GM12875 (cell line): ENCODE results near the gene TBXAS1.

Experiments
- H3K4me3 ChIP-seq: one replicate; pipeline ENCODE4 v1.5.1; 2011; ENCODE audit warnings: low read depth, low read length, control low read depth
- TF ChIP-seq, protein P1 (sequence below): IDR thresholded peaks from 2 replicates; pipeline ENCODE4 v1.5.1; 2011; ENCODE audit warnings: low read depth, mild to moderate bottlenecking, control low read depth, inconsistent platforms, low read length, moderate library complexity, borderline replicate concordance; ENCODE audit not compliant: insufficient read depth

The TBXAS1 gene

DNA sequence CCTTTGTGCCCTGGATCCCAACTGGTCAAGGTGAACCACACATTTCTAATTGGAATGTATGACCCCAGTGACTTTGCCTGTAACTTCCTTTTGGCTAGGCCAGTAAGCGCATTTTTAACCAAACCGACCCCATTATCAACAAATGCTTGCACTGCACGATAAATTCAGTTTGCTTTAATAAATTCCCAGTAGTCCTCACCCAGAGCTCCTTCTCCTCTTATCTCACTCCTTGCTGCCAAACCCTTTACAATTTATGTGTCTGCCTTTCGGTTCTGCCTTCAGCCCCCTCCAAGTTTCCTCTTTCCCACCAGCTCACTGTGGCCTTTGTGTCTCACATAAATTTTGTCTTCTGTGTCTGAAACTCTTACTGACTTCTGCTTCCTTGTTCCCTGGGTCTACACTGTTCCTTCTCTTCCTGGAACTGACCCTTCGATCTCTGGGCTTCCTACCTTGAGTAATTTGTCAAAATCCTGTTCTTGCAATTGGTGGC, 59.0 kb downstream of the TBXAS1 start:
- TF ChIP-seq, protein P1, sequence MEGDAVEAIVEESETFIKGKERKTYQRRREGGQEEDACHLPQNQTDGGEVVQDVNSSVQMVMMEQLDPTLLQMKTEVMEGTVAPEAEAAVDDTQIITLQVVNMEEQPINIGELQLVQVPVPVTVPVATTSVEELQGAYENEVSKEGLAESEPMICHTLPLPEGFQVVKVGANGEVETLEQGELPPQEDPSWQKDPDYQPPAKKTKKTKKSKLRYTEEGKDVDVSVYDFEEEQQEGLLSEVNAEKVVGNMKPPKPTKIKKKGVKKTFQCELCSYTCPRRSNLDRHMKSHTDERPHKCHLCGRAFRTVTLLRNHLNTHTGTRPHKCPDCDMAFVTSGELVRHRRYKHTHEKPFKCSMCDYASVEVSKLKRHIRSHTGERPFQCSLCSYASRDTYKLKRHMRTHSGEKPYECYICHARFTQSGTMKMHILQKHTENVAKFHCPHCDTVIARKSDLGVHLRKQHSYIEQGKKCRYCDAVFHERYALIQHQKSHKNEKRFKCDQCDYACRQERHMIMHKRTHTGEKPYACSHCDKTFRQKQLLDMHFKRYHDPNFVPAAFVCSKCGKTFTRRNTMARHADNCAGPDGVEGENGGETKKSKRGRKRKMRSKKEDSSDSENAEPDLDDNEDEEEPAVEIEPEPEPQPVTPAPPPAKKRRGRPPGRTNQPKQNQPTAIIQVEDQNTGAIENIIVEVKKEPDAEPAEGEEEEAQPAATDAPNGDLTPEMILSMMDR: no peak
- no peak overlapping the region for H3K4me3 ChIP-seq

DNA sequence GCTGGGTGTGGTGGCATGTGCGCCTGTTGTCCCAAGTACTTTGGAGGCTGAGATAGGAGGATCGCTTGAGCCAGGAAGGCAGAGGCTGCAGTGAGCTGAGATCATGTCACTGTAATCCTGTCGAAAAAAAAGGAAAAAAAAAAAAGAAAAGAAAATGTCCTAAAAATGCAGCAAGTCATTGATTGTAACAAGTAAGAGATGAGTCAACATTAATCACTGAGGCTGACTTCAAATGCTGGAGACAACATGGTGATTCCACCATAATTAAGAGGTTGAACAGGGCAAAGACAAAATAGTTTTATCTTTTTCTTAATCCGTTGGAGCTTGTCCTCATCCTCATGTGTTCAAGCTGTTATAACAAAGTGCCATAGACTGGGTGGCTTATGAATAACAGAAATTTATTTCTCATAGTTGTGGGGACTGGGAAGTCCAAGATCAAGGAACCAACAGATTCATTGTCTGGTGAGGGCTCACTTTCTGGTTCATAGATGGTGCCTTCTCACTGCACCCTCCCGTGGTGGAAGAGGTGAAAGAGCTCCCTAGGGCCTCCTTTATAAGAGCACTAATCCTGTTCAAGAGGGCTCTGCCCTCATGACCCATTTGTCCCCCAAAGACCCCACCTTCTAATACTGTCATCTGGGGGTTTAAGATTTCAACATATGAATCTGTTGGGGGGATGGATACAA, 60.3 kb downstream of the TBXAS1 start:
- no peak overlapping the region for H3K4me3 ChIP-seq
- TF ChIP-seq, protein P1: no peak

DNA sequence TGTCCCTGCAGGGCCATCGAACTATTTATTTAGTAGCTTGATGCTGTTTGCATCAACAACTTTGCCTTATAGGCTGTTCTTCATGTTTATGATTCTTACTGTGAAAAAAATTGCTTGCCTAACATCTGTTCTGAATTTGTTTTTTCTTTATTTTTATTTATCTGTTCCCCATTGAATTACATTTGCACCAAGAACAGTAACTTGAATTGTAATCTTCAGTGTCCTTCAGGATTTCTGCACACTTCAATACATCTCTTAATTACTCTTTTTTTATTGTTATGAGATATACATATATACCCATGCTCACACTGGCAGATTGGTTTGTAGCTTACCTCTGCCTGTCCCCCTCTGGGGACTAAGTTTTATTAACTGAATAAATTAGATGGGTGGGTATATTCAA, 64.4 kb downstream of the TBXAS1 start:
- TF ChIP-seq, protein P1: no peak
- no peak overlapping the region for H3K4me3 ChIP-seq

GRCh38 chr7:139893999-139894398, 64.9 kb downstream of the TBXAS1 start:
- no peak overlapping the region for H3K4me3 ChIP-seq
- TF ChIP-seq, protein P1: no peak

GRCh38 chr7:139895141-139895829, 66.2 kb downstream of the TBXAS1 start:
- no peak overlapping the region for H3K4me3 ChIP-seq
- TF ChIP-seq, protein P1: no peak

GRCh38 chr7:139896288-139896687, 67.2 kb downstream of the TBXAS1 start:
- H3K4me3 ChIP-seq: no peak overlapping the region
- TF ChIP-seq, protein P1: no peak

- TF ChIP-seq, protein P1: no peak
Measured at GRCh38 chr7:139896831-139897230, 67.8 kb downstream of the TBXAS1 start.

More at GRCh38 chr7:139896831-139897230, 67.8 kb downstream of the TBXAS1 start:
- no peak overlapping the region for H3K4me3 ChIP-seq
